Measurements from ENCODE around the gene PBX3.
A peak's percentile ranks its signal among the peaks of the same experiment; 100 is the strongest.

Gene PBX3

GRCh38 chr9:125959315-125959714 is 212.1 kb downstream of the PBX3 start:
- no peak for DNase-seq

GRCh38 chr9:125959951-125960619 is 212.9 kb downstream of the PBX3 start:
- no peak for DNase-seq

- DNase-seq = no peak
Observed at GRCh38 chr9:125960626-125961025, 213.5 kb downstream of the PBX3 start.

- DNase-seq = no peak
Observed at GRCh38 chr9:125961072-125961471, 213.9 kb downstream of the PBX3 start.

GRCh38 chr9:125963932-125964331 is 216.8 kb downstream of the PBX3 start:
- no peak for DNase-seq

- DNase-seq = no peak
Observed at GRCh38 chr9:125964702-125965225, 217.6 kb downstream of the PBX3 start.

GRCh38 chr9:125965477-125965876 is 218.3 kb downstream of the PBX3 start:
- DNase-seq = no peak

GRCh38 chr9:125966466-125966865 is 219.3 kb downstream of the PBX3 start:
- no peak for DNase-seq

- DNase-seq = peak; percentile 65
Observed at GRCh38 chr9:125966959-125967711, 220.0 kb downstream of the PBX3 start.

GRCh38 chr9:125968714-125969374 is 221.7 kb downstream of the PBX3 start:
- DNase-seq = no peak

GRCh38 chr9:125969462-125969861 is 222.3 kb downstream of the PBX3 start:
- DNase-seq = no peak

- no peak for DNase-seq
Observed at GRCh38 chr9:125969868-125970267, 222.7 kb downstream of the PBX3 start.

GRCh38 chr9:125970340-125970739 is 223.2 kb downstream of the PBX3 start:
- no peak for DNase-seq

- no peak for DNase-seq
Observed at GRCh38 chr9:125971050-125971449, 223.9 kb downstream of the PBX3 start.

GRCh38 chr9:125972012-125972729 is 225.0 kb downstream of the PBX3 start:
- no peak for DNase-seq

- no peak for DNase-seq
Observed at GRCh38 chr9:125973547-125973946, 226.4 kb downstream of the PBX3 start.

GRCh38 chr9:125974705-125975104 is 227.5 kb downstream of the PBX3 start:
- DNase-seq = no peak

- no peak for DNase-seq
Observed at GRCh38 chr9:125977223-125977622, 230.1 kb downstream of the PBX3 start.

GRCh38 chr9:125979383-125979782 is 232.2 kb downstream of the PBX3 start:
- DNase-seq = no peak

GRCh38 chr9:125982798-125983406 is 235.7 kb downstream of the PBX3 start:
- DNase-seq = no peak

GRCh38 chr9:125983681-125984080 is 236.5 kb downstream of the PBX3 start:
- no peak for DNase-seq

GRCh38 chr9:125984461-125984860 is 237.3 kb downstream of the PBX3 start:
- no peak for DNase-seq

All from NCI-H1092 (cell line).